HUES6 (cell line): ENCODE measurements around the gene DNAL4.
A peak's percentile ranks its signal among the peaks of the same experiment; 100 is the strongest.

Source experiments
- H3K27ac ChIP-seq: 2 replicates; pipeline ENCODE4 v1.7.0; 2013; ENCODE audit warnings: low read depth, mild to moderate bottlenecking, low read length, inconsistent platforms
- H3K27me3 ChIP-seq: 2 replicates; pipeline ENCODE4 v1.6.1; 2013; ENCODE audit warnings: low read length; ENCODE audit not compliant: control insufficient read depth, insufficient read depth
- H3K36me3 ChIP-seq: 2 replicates; pipeline ENCODE4 v1.6.1; 2013; ENCODE audit warnings: low read length; ENCODE audit not compliant: control insufficient read depth, insufficient read depth
- H3K4me1 ChIP-seq: 2 replicates; pipeline ENCODE4 v1.6.1; 2013; ENCODE audit warnings: low read length; ENCODE audit not compliant: control insufficient read depth, insufficient read depth
- H3K4me3 ChIP-seq: 2 replicates; pipeline ENCODE4 v1.5.1; 2013; ENCODE audit warnings: low read depth, low read length
- H3K9ac ChIP-seq: one replicate; pipeline ENCODE4 v1.6.1; 2013; ENCODE audit warnings: mild to moderate bottlenecking, low read length
- H3K9me3 ChIP-seq: 2 replicates; pipeline ENCODE4 v1.6.1; 2013; ENCODE audit warnings: low read depth, low read length; ENCODE audit not compliant: control insufficient read depth, insufficient read depth

DNAL4 gene

GRCh38 chr22:38793721-38794466 lies at the start of gene DNAL4:
Gene DNAL4, minus strand, starts transcription at chr22:38794143. Its CDS starts 11,412 bp downstream, at chr22:38782731.
- Histone ChIP-seq H3K27ac (no peak within 1 kb of the TSS), H3K4me3 (peak within 1 kb of the TSS; percentile 84), H3K36me3 (no peaks in the 10 kb centered on the region), H3K9ac (peak within 1 kb of the TSS; percentile 65), H3K4me1 (peaks cover 11% of the 10 kb centered on the region), H3K9me3 (peaks cover 2% of the 10 kb centered on the region; the same call in 1 of the 2 replicates), H3K27me3 (peaks cover 33% of the 10 kb centered on the region)

GRCh38 chr22:38843201-38843656 lies 49.3 kb upstream of the DNAL4 start:
- H3K9me3 ChIP-seq: no peaks in the 10 kb centered on the region
- peak overlapping the region; percentile 57 for H3K9ac ChIP-seq
- H3K4me1 ChIP-seq: peaks cover 5% of the 10 kb centered on the region
- H3K27me3 ChIP-seq: peaks cover 58% of the 10 kb centered on the region
- H3K36me3 ChIP-seq: no peaks in the 10 kb centered on the region
- H3K4me3 ChIP-seq: peak overlapping the region; percentile 66
- H3K27ac ChIP-seq: no peak overlapping the region

GRCh38 chr22:38842512-38843200 lies 48.7 kb upstream of the DNAL4 start:
- Histone ChIP-seq H3K9ac (peak overlapping the region; percentile 57), H3K36me3 (no peaks in the 10 kb centered on the region), H3K27ac (no peak overlapping the region), H3K4me3 (peak overlapping the region; percentile 66), H3K27me3 (peaks cover 55% of the 10 kb centered on the region), H3K9me3 (no peaks in the 10 kb centered on the region), H3K4me1 (peaks cover 5% of the 10 kb centered on the region; the same call in 1 of the 2 replicates)

- peaks cover 11% of the 10 kb centered on the region for H3K4me1 ChIP-seq
- no peak overlapping the region for H3K9ac ChIP-seq
- H3K27ac ChIP-seq: no peak overlapping the region
- H3K27me3 ChIP-seq: peaks cover 54% of the 10 kb centered on the region
- no peaks in the 10 kb centered on the region for H3K9me3 ChIP-seq
- no peak overlapping the region for H3K4me3 ChIP-seq
- no peaks in the 10 kb centered on the region for H3K36me3 ChIP-seq
Measured at GRCh38 chr22:38841635-38842034, 47.7 kb upstream of the DNAL4 start.

GRCh38 chr22:38841211-38841610 lies 47.3 kb upstream of the DNAL4 start:
- H3K36me3 ChIP-seq: no peaks in the 10 kb centered on the region
- H3K9ac ChIP-seq: no peak overlapping the region
- H3K4me3 ChIP-seq: no peak overlapping the region
- H3K27ac ChIP-seq: no peak overlapping the region
- peaks cover 15% of the 10 kb centered on the region for H3K4me1 ChIP-seq
- H3K9me3 ChIP-seq: no peaks in the 10 kb centered on the region
- H3K27me3 ChIP-seq: peaks cover 57% of the 10 kb centered on the region

- Histone ChIP-seq H3K36me3 (no peaks in the 10 kb centered on the region), H3K4me1 (peaks cover 26% of the 10 kb centered on the region), H3K9me3 (no peaks in the 10 kb centered on the region), H3K4me3 (no peak overlapping the region), H3K27ac (no peak overlapping the region), H3K27me3 (peaks cover 62% of the 10 kb centered on the region), H3K9ac (no peak overlapping the region)
Measured at GRCh38 chr22:38840129-38840528, 46.2 kb upstream of the DNAL4 start.

GRCh38 chr22:38839686-38840085 lies 45.7 kb upstream of the DNAL4 start:
- no peak overlapping the region for H3K27ac ChIP-seq
- no peaks in the 10 kb centered on the region for H3K9me3 ChIP-seq
- no peak overlapping the region for H3K9ac ChIP-seq
- peaks cover 26% of the 10 kb centered on the region for H3K4me1 ChIP-seq
- H3K27me3 ChIP-seq: peaks cover 58% of the 10 kb centered on the region
- H3K4me3 ChIP-seq: no peak overlapping the region
- H3K36me3 ChIP-seq: no peaks in the 10 kb centered on the region

GRCh38 chr22:38837414-38837928 lies 43.5 kb upstream of the DNAL4 start:
- Histone ChIP-seq H3K27ac (no peak overlapping the region), H3K9me3 (no peaks in the 10 kb centered on the region), H3K36me3 (no peaks in the 10 kb centered on the region), H3K27me3 (peaks cover 42% of the 10 kb centered on the region), H3K9ac (no peak overlapping the region), H3K4me3 (no peak overlapping the region), H3K4me1 (peaks cover 29% of the 10 kb centered on the region)

- Histone ChIP-seq H3K4me1 (peaks cover 36% of the 10 kb centered on the region), H3K4me3 (peak overlapping the region; percentile 4; the same call in 1 of the 2 replicates), H3K27me3 (peaks cover 26% of the 10 kb centered on the region), H3K36me3 (no peaks in the 10 kb centered on the region), H3K9ac (peak overlapping the region; percentile 51), H3K9me3 (no peaks in the 10 kb centered on the region), H3K27ac (no peak overlapping the region)
Measured at GRCh38 chr22:38835888-38836301, 42.0 kb upstream of the DNAL4 start.

GRCh38 chr22:38834991-38835390 lies 41.0 kb upstream of the DNAL4 start:
- Histone ChIP-seq H3K36me3 (no peaks in the 10 kb centered on the region), H3K27ac (no peak overlapping the region), H3K9ac (no peak overlapping the region), H3K9me3 (no peaks in the 10 kb centered on the region), H3K4me1 (peaks cover 35% of the 10 kb centered on the region), H3K4me3 (no peak overlapping the region), H3K27me3 (peaks cover 17% of the 10 kb centered on the region; the same call in 1 of the 2 replicates)
